ENCODE measurements around the gene CD79B. TPM values are rescaled to one million over a fixed set of nuclear protein-coding genes. Genes with fewer than 3 reads are reported as not detected.
"Not testable (repeated sequence)": the region's sequence is repeated elsewhere in the genome, so short reads cannot be mapped to it uniquely, and the experiment has no call there.

CD79B gene
- total and polyA plus RNA-seq, 7 experiments from 2014 or later: 11.8 to 44.9 (median 28.8) TPM

- H3K4me3 Mint-ChIP-seq; H3K4me1 Mint-ChIP-seq; H3K27me3 ChIP-seq (ENCODE audit: control insufficient read depth in 2 of 2, insufficient read depth in 2 of 2, low read length in 2 of 2); ATAC-seq; intact Hi-C loops (cut with micrococcal nuclease); H3K36me3 Mint-ChIP-seq; H3K4me3 ChIP-seq (ENCODE audit: low read length); H3K4me1 ChIP-seq (ENCODE audit: control insufficient read depth in 2 of 2, insufficient read depth in 2 of 2, low read length in 2 of 2); H3K36me3 ChIP-seq (ENCODE audit: control insufficient read depth in 2 of 3, insufficient read depth in 3 of 3, low read length in 3 of 3); H3K9me3 Mint-ChIP-seq; POLR2A ChIA-PET; DNase-seq; H3K9me3 ChIP-seq (ENCODE audit: control insufficient read depth in 2 of 3, low read length in 3 of 3); CTCF ChIA-PET; H3K27ac Mint-ChIP-seq; H3K27ac ChIP-seq (ENCODE audit: low read depth, low read length): not testable (repeated sequence)
- peaks cover 0 to 32% (median 2%) of the 10 kb centered on the region in 5 donors for H3K27me3 Mint-ChIP-seq
Measured at GRCh38 chr17:63894021-63894420, 38.1 kb downstream of the CD79B start.

GRCh38 chr17:63892316-63893037, 39.7 kb downstream of the CD79B start:
- H3K4me1 ChIP-seq (ENCODE audit: control insufficient read depth in 2 of 2, insufficient read depth in 2 of 2, low read length in 2 of 2); H3K27ac ChIP-seq (ENCODE audit: low read depth, low read length); H3K36me3 Mint-ChIP-seq; intact Hi-C loops (cut with micrococcal nuclease); H3K36me3 ChIP-seq (ENCODE audit: control insufficient read depth in 2 of 3, insufficient read depth in 3 of 3, low read length in 3 of 3); H3K4me1 Mint-ChIP-seq; DNase-seq; H3K9me3 Mint-ChIP-seq; H3K4me3 Mint-ChIP-seq; POLR2A ChIA-PET; H3K9me3 ChIP-seq (ENCODE audit: control insufficient read depth in 2 of 3, low read length in 3 of 3); H3K27ac Mint-ChIP-seq; H3K4me3 ChIP-seq (ENCODE audit: low read length); ATAC-seq; H3K27me3 ChIP-seq (ENCODE audit: control insufficient read depth in 2 of 2, insufficient read depth in 2 of 2, low read length in 2 of 2); CTCF ChIA-PET: not testable (repeated sequence)
- H3K27me3 Mint-ChIP-seq: peaks cover 0 to 42% (median 4%) of the 10 kb centered on the region in 5 donors

DNA sequence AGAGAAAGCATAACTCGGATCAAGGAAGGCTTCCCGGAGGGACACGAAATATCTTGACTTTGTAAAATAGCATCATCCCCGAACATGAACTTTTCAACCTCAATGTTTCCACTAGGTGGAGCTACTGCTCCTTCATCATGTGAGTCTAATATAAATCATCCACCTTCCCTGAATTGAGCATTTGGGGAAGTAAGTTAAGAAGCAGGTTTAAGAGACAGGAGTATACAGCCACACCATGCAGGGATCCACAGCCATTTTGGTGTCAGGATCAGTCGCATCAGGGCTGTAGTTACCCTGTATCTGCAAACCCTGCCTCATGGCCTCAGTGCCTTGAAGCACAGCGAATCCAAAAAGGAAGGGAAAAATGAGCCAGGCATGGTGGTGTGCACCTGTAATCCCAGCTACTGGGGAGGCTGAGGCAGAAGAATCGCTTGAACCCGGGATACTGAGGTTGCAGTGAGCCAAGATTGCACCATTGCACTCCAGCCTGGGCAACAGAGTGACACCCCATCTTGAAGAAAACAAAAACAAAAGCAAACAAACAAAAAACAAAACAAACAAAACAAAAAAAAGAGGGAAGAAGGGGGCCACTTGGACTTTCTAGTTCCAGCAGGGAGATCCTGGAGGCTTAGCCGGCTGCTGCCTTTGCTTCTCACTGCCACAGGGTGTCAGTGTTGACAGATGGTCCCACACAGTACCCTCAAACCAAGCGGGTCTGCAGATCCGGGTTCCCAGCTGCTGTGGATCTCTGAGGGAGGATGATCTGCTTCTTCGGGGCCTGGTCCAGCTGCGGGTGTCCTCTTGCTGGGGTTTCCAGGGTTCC, 42.9 kb downstream of the CD79B start:
- H3K27ac Mint-ChIP-seq: peak overlapping the region in 1 of 9 donors; percentile 47
- H3K4me1 ChIP-seq (ENCODE audit: control insufficient read depth in 2 of 2, insufficient read depth in 2 of 2, low read length in 2 of 2); H3K4me1 Mint-ChIP-seq; intact Hi-C loops (cut with micrococcal nuclease); H3K9me3 Mint-ChIP-seq; H3K4me3 ChIP-seq (ENCODE audit: low read length); H3K27me3 ChIP-seq (ENCODE audit: control insufficient read depth in 2 of 2, insufficient read depth in 2 of 2, low read length in 2 of 2); H3K36me3 Mint-ChIP-seq; H3K27ac ChIP-seq (ENCODE audit: low read depth, low read length); H3K36me3 ChIP-seq (ENCODE audit: control insufficient read depth in 2 of 3, insufficient read depth in 3 of 3, low read length in 3 of 3); H3K4me3 Mint-ChIP-seq; H3K9me3 ChIP-seq (ENCODE audit: control insufficient read depth in 2 of 3, low read length in 3 of 3); POLR2A ChIA-PET: not testable (repeated sequence)
- peaks cover 0 to 44% (median 4%) of the 10 kb centered on the region in 5 donors for H3K27me3 Mint-ChIP-seq
- CTCF ChIA-PET: interaction anchor here (1.0 to 1.2 kb wide), 3 partner anchors 14 to 381 kb away, joined by 3 to 5 read pairs (median 4); no protein-coding TSS in a partner anchor
- DNase-seq (peak in 5 of 9 donors; percentile 23 to 36 (median 31)), ATAC-seq (peak; percentile 87)

DNA sequence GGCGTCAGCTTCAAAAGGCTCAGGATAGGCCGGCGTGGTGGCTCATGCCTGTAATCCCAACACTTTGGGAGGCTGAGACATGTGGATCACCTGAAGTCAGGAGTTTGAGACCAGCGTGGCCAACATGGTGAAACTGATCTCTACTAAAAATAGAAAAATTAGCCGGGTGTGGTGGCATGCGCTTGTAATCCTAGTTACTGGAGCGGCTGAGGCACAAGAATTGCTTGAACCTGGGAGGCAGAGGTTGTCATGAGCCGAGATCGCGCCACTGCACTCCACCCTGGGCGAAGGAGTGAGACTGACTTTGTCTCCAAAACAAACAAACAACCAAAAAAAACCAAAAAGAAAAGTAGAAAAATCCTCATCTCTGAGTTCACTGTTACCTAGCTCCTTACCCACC, 47.0 kb downstream of the CD79B start:
- H3K4me1 ChIP-seq (ENCODE audit: control insufficient read depth in 2 of 2, insufficient read depth in 2 of 2, low read length in 2 of 2); ATAC-seq; H3K27ac ChIP-seq (ENCODE audit: low read depth, low read length); H3K9me3 ChIP-seq (ENCODE audit: control insufficient read depth in 2 of 3, low read length in 3 of 3); H3K9me3 Mint-ChIP-seq; H3K4me3 ChIP-seq (ENCODE audit: low read length); DNase-seq; H3K27me3 ChIP-seq (ENCODE audit: control insufficient read depth in 2 of 2, insufficient read depth in 2 of 2, low read length in 2 of 2); H3K36me3 ChIP-seq (ENCODE audit: control insufficient read depth in 2 of 3, insufficient read depth in 3 of 3, low read length in 3 of 3); H3K4me3 Mint-ChIP-seq; POLR2A ChIA-PET; CTCF ChIA-PET; intact Hi-C loops (cut with micrococcal nuclease); H3K4me1 Mint-ChIP-seq; H3K27ac Mint-ChIP-seq; H3K36me3 Mint-ChIP-seq: not testable (repeated sequence)
- H3K27me3 Mint-ChIP-seq: peaks cover 0 to 18% (median 4%) of the 10 kb centered on the region in 5 donors

GRCh38 chr17:63882626-63883126, 49.5 kb downstream of the CD79B start:
- POLR2A ChIA-PET: interaction anchor here (0.8 kb wide), 1 partner anchor 180 kb away, joined by 3 read pairs; no protein-coding TSS in a partner anchor
- not testable (repeated sequence) for ATAC-seq, H3K9me3 Mint-ChIP-seq

GRCh38 chr17:63881935-63882601, 50.1 kb downstream of the CD79B start, which contains the start of gene GH2:
Gene GH2 (minus strand): TSS chr17:63881944. CDS start chr17:63881801, 143 bp downstream.
- ChIA-PET POLR2A (no interaction called here), CTCF (interaction anchor here (0.9 to 1.9 kb wide), 2 partner anchors 15 to 16 kb away, joined by 3 to 5 read pairs; no protein-coding TSS in a partner anchor)
- Histone ChIP-seq H3K36me3 (ENCODE audit: control insufficient read depth in 2 of 3, insufficient read depth in 3 of 3, low read length in 3 of 3) (no peaks in the 10 kb centered on the region), H3K4me3 (ENCODE audit: low read length) (no peak within 1 kb of the TSS), H3K9me3 (ENCODE audit: control insufficient read depth in 2 of 3, low read length in 3 of 3) (no peaks in the 10 kb centered on the region), H3K27me3 (ENCODE audit: control insufficient read depth in 2 of 2, insufficient read depth in 2 of 2, low read length in 2 of 2) (no peaks in the 10 kb centered on the region), H3K4me1 (ENCODE audit: control insufficient read depth in 2 of 2, insufficient read depth in 2 of 2, low read length in 2 of 2) (no peaks in the 10 kb centered on the region), H3K27ac (ENCODE audit: low read depth, low read length) (no peak within 1 kb of the TSS)
- intact Hi-C loops (cut with micrococcal nuclease): no loop called here
- Mint-ChIP-seq H3K4me3 (no peak within 1 kb of the TSS), H3K4me1 (peaks cover 0 to 2% (median 0%) of the 10 kb centered on the region in 7 donors), H3K27me3 (peaks cover 0 to 3% (median 0%) of the 10 kb centered on the region in 5 donors), H3K9me3 (no peaks in the 10 kb centered on the region), H3K27ac (no peak within 1 kb of the TSS), H3K36me3 (no peaks in the 10 kb centered on the region)
- DNase-seq (peak in 8 of 9 donors; percentile 32 to 69 (median 52)), ATAC-seq (peak; percentile 94)

More at GRCh38 chr17:63882626-63883126, 49.5 kb downstream of the CD79B start:
- H3K27me3 Mint-ChIP-seq; H3K27me3 ChIP-seq (ENCODE audit: control insufficient read depth in 2 of 2, insufficient read depth in 2 of 2, low read length in 2 of 2); H3K9me3 ChIP-seq (ENCODE audit: control insufficient read depth in 2 of 3, low read length in 3 of 3); H3K4me1 Mint-ChIP-seq; H3K4me1 ChIP-seq (ENCODE audit: control insufficient read depth in 2 of 2, insufficient read depth in 2 of 2, low read length in 2 of 2); DNase-seq; H3K27ac ChIP-seq (ENCODE audit: low read depth, low read length); H3K36me3 Mint-ChIP-seq; intact Hi-C loops (cut with micrococcal nuclease); H3K36me3 ChIP-seq (ENCODE audit: control insufficient read depth in 2 of 3, insufficient read depth in 3 of 3, low read length in 3 of 3); H3K4me3 Mint-ChIP-seq; H3K4me3 ChIP-seq (ENCODE audit: low read length); H3K27ac Mint-ChIP-seq: not testable (repeated sequence)
- CTCF ChIA-PET: interaction anchor here (0.6 to 1.9 kb wide), 3 partner anchors 17 to 1143 kb away, joined by 3 to 5 read pairs (median 3); no protein-coding TSS in a partner anchor

Data from naive thymus-derived CD4-positive, alpha-beta T cell (primary cell).